ENCODE results near the gene USP20.

DNA sequence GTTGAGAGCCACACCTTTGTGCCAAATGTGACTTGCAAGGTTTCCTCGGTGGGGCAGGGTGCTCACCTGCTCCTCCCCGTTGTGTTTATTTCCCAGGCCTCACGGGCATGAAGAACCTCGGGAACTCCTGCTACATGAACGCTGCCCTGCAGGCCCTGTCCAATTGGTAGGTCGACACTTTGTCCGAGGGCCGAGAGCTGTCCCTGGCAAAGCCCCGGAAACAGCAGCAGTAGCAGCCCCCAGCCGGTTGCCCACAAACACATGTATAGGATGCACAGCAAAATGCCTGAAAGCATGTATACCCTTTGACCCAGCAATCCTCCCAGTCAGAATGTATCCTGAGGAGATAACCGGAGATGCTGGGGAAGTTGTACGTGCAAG, 26.2 kb downstream of the USP20 start:
- TF ChIP-seq, protein P1, sequence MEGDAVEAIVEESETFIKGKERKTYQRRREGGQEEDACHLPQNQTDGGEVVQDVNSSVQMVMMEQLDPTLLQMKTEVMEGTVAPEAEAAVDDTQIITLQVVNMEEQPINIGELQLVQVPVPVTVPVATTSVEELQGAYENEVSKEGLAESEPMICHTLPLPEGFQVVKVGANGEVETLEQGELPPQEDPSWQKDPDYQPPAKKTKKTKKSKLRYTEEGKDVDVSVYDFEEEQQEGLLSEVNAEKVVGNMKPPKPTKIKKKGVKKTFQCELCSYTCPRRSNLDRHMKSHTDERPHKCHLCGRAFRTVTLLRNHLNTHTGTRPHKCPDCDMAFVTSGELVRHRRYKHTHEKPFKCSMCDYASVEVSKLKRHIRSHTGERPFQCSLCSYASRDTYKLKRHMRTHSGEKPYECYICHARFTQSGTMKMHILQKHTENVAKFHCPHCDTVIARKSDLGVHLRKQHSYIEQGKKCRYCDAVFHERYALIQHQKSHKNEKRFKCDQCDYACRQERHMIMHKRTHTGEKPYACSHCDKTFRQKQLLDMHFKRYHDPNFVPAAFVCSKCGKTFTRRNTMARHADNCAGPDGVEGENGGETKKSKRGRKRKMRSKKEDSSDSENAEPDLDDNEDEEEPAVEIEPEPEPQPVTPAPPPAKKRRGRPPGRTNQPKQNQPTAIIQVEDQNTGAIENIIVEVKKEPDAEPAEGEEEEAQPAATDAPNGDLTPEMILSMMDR (IDR thresholded peaks at IDR 0.05; ENCODE audit: low read depth, low read length, missing input control) = no peak
- TF ChIP-seq, protein P2, sequence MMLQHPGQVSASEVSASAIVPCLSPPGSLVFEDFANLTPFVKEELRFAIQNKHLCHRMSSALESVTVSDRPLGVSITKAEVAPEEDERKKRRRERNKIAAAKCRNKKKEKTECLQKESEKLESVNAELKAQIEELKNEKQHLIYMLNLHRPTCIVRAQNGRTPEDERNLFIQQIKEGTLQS (IDR thresholded peaks at IDR 0.05) = no peak
- TF ChIP-seq, protein P3, sequence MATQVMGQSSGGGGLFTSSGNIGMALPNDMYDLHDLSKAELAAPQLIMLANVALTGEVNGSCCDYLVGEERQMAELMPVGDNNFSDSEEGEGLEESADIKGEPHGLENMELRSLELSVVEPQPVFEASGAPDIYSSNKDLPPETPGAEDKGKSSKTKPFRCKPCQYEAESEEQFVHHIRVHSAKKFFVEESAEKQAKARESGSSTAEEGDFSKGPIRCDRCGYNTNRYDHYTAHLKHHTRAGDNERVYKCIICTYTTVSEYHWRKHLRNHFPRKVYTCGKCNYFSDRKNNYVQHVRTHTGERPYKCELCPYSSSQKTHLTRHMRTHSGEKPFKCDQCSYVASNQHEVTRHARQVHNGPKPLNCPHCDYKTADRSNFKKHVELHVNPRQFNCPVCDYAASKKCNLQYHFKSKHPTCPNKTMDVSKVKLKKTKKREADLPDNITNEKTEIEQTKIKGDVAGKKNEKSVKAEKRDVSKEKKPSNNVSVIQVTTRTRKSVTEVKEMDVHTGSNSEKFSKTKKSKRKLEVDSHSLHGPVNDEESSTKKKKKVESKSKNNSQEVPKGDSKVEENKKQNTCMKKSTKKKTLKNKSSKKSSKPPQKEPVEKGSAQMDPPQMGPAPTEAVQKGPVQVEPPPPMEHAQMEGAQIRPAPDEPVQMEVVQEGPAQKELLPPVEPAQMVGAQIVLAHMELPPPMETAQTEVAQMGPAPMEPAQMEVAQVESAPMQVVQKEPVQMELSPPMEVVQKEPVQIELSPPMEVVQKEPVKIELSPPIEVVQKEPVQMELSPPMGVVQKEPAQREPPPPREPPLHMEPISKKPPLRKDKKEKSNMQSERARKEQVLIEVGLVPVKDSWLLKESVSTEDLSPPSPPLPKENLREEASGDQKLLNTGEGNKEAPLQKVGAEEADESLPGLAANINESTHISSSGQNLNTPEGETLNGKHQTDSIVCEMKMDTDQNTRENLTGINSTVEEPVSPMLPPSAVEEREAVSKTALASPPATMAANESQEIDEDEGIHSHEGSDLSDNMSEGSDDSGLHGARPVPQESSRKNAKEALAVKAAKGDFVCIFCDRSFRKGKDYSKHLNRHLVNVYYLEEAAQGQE (IDR thresholded peaks at IDR 0.05) = no peak
- no peak for TF ChIP-seq JUND (IDR thresholded peaks at IDR 0.05)
- no peak for TF ChIP-seq RAD21 (IDR thresholded peaks at IDR 0.05)
- TF ChIP-seq GABPA (IDR thresholded peaks at IDR 0.05 in 1 of 2, conservative IDR thresholded peaks at IDR 0.05 in 1 of 2) = no peak
- no peak for TF ChIP-seq TAF1 (conservative IDR thresholded peaks at IDR 0.05)
- TF ChIP-seq, protein P4, sequence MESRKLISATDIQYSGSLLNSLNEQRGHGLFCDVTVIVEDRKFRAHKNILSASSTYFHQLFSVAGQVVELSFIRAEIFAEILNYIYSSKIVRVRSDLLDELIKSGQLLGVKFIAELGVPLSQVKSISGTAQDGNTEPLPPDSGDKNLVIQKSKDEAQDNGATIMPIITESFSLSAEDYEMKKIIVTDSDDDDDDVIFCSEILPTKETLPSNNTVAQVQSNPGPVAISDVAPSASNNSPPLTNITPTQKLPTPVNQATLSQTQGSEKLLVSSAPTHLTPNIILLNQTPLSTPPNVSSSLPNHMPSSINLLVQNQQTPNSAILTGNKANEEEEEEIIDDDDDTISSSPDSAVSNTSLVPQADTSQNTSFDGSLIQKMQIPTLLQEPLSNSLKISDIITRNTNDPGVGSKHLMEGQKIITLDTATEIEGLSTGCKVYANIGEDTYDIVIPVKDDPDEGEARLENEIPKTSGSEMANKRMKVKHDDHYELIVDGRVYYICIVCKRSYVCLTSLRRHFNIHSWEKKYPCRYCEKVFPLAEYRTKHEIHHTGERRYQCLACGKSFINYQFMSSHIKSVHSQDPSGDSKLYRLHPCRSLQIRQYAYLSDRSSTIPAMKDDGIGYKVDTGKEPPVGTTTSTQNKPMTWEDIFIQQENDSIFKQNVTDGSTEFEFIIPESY (IDR thresholded peaks at IDR 0.05) = no peak
- TF ChIP-seq RXRA (IDR thresholded peaks at IDR 0.05) = no peak
- TF ChIP-seq, protein P5, sequence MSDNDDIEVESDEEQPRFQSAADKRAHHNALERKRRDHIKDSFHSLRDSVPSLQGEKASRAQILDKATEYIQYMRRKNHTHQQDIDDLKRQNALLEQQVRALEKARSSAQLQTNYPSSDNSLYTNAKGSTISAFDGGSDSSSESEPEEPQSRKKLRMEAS (IDR thresholded peaks at IDR 0.05) = no peak
- TF ChIP-seq EGR1 (IDR thresholded peaks at IDR 0.05; ENCODE audit: low read depth in 2 of 2) = no peak
- TF ChIP-seq FOXA2 (IDR thresholded peaks at IDR 0.05) = no peak
- no peak for TF ChIP-seq NR2F2 (IDR thresholded peaks at IDR 0.05)
- no peak for TF ChIP-seq SP1 (IDR thresholded peaks at IDR 0.05)
